MM.1S (cell line): ENCODE results near the gene SLC4A7.

Experiments used
- DNase-seq: peaks from one replicate; pipeline ENCODE4 v3.0.0-alpha.2; 2015
- H2AFZ ChIP-seq: fragments of 300-600 bp; sonication (generic); 2 replicates; pipeline ENCODE4 v1.6.0; 2016; ENCODE audit warnings: antibody characterized with exemption, low read length
- H3F3A ChIP-seq: fragments of 300-600 bp; sonication (generic); 2 replicates; pipeline ENCODE4 v1.6.1; 2016; ENCODE audit warnings: mild to moderate bottlenecking, antibody characterized with exemption, low read length, moderate library complexity, mixed read lengths; ENCODE audit not compliant: insufficient read depth
- H3K27ac ChIP-seq: fragments of 300-600 bp; sonication (generic); 2 replicates; pipeline ENCODE4 v1.5.1; 2016; ENCODE audit warnings: mild to moderate bottlenecking, low read length
- H3K27me3 ChIP-seq: fragments of 300-600 bp; sonication (generic); replicated peaks from 2 replicates; pipeline ENCODE4 v1.6.0; 2016; ENCODE audit warnings: low read length; ENCODE audit not compliant: insufficient read depth
- H3K36me3 ChIP-seq: fragments of 300-600 bp; sonication (generic); replicated peaks from 2 replicates; pipeline ENCODE4 v1.6.1; 2016; ENCODE audit warnings: mild to moderate bottlenecking, low read length, mixed read lengths; ENCODE audit not compliant: insufficient read depth
- H3K4me1 ChIP-seq: fragments of 300-600 bp; sonication (generic); 2 replicates; pipeline ENCODE4 v1.6.1; 2016; ENCODE audit warnings: low read length, mixed read lengths
- H3K4me2 ChIP-seq: fragments of 300-600 bp; sonication (generic); 2 replicates; pipeline ENCODE4 v1.6.0; 2016; ENCODE audit warnings: low read depth, low read length
- H3K4me3 ChIP-seq: fragments of 300-600 bp; sonication (generic); 2 replicates; pipeline ENCODE4 v1.5.1; 2016; ENCODE audit warnings: low read length, mixed read lengths
- H3K79me2 ChIP-seq: fragments of 300-600 bp; sonication (generic); 2 replicates; pipeline ENCODE4 v1.6.1; 2016; ENCODE audit warnings: mixed run types, low read length, mixed read lengths
- H3K9ac ChIP-seq: fragments of 300-600 bp; sonication (generic); 2 replicates; pipeline ENCODE4 v1.6.1; 2016; ENCODE audit warnings: low read length, mixed read lengths
- H3K9me2 ChIP-seq: fragments of 300-600 bp; sonication (generic); replicated peaks from 2 replicates; pipeline ENCODE4 v1.6.1; 2016; ENCODE audit warnings: mild to moderate bottlenecking, low read length, mixed read lengths; ENCODE audit not compliant: insufficient read depth
- H3K9me3 ChIP-seq: fragments of 300-600 bp; sonication (generic); replicated peaks from 2 replicates; pipeline ENCODE4 v1.6.1; 2016; ENCODE audit warnings: mild to moderate bottlenecking, low read length, mixed read lengths; ENCODE audit not compliant: insufficient read depth
- H4K20me1 ChIP-seq: fragments of 300-600 bp; sonication (generic); 2 replicates; pipeline ENCODE4 v1.6.1; 2016; ENCODE audit warnings: mild to moderate bottlenecking, low read length, moderate library complexity, mixed read lengths; ENCODE audit not compliant: insufficient read depth
- CTCF ChIP-seq: fragments of 300-600 bp; sonication (generic); IDR thresholded peaks from 2 replicates; pipeline ENCODE4 v1.5.1; 2016; ENCODE audit warnings: antibody characterized with exemption, low read length, mixed read lengths
- EZH2 ChIP-seq: fragments of 300-600 bp; sonication (generic); optimal IDR thresholded peaks from 2 replicates; pipeline ENCODE3; 2017; ENCODE audit warnings: low read depth, mild to moderate bottlenecking, antibody characterized with exemption, low read length, mixed read lengths
- EZH2phosphoT487 ChIP-seq: fragments of 300-600 bp; sonication (generic); IDR thresholded peaks from 2 replicates; pipeline ENCODE4 v1.6.1; 2018; ENCODE audit warnings: antibody characterized with exemption, low read length

SLC4A7 gene

GRCh38 chr3:27456554-27456953 is 27.6 kb downstream of the SLC4A7 start:
- Histone ChIP-seq H3K4me2 (no peak overlapping the region), H3K4me1 (no peaks in the 10 kb centered on the region), H4K20me1 (no peaks in the 10 kb centered on the region), H3K9me2 (no peaks in the 10 kb centered on the region), H3K4me3 (no peak overlapping the region), H3K36me3 (no peaks in the 10 kb centered on the region), H3K27ac (no peak overlapping the region), H2AFZ (no peak overlapping the region), H3K79me2 (no peaks in the 10 kb centered on the region), H3K9ac (no peak overlapping the region), H3K27me3 (no peaks in the 10 kb centered on the region), H3K9me3 (no peaks in the 10 kb centered on the region), H3F3A (no peaks in the 10 kb centered on the region)
- no peak for DNase-seq
- TF ChIP-seq EZH2 (no peak), EZH2phosphoT487 (no peak), CTCF (no peak)

DNA sequence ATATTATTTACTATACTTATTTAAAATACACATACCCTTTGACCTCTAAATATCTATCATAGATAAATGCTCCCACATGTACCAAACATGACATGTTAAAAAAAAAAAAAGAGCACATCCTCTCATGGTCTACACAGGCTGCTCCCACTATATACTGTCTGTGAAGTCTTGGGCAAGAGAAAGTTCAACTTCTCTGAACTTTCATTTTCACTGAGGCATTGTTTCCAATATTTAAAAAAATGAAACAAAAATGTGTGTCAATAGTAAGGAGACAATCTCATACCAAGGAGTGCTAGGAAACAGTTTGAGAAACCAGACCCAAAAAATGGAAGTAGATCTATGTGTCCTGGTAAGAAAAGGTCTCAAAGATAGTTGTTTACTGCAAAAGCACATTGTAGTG is 29.3 kb downstream of the SLC4A7 start:
- no peak for DNase-seq
- H3F3A ChIP-seq = no peaks in the 10 kb centered on the region
- no peak for TF ChIP-seq EZH2phosphoT487
- H4K20me1 ChIP-seq = no peaks in the 10 kb centered on the region
- no peaks in the 10 kb centered on the region for H3K9me3 ChIP-seq
- H3K4me2 ChIP-seq = no peak overlapping the region
- H3K9me2 ChIP-seq = no peaks in the 10 kb centered on the region
- H3K27me3 ChIP-seq = no peaks in the 10 kb centered on the region
- H3K79me2 ChIP-seq = no peaks in the 10 kb centered on the region
- no peaks in the 10 kb centered on the region for H3K4me1 ChIP-seq
- H3K9ac ChIP-seq = no peak overlapping the region
- H3K36me3 ChIP-seq = no peaks in the 10 kb centered on the region
- H2AFZ ChIP-seq = no peak overlapping the region
- no peak overlapping the region for H3K27ac ChIP-seq
- no peak overlapping the region for H3K4me3 ChIP-seq

GRCh38 chr3:27454461-27454860 is 29.7 kb downstream of the SLC4A7 start:
- Histone ChIP-seq H3K27me3 (no peaks in the 10 kb centered on the region), H3K4me3 (no peak overlapping the region), H3K9ac (no peak overlapping the region), H3K4me1 (no peaks in the 10 kb centered on the region), H3K4me2 (no peak overlapping the region), H3K36me3 (no peaks in the 10 kb centered on the region), H4K20me1 (no peaks in the 10 kb centered on the region), H3K9me3 (no peaks in the 10 kb centered on the region), H3K27ac (no peak overlapping the region), H2AFZ (no peak overlapping the region), H3K79me2 (no peaks in the 10 kb centered on the region), H3K9me2 (no peaks in the 10 kb centered on the region), H3F3A (no peaks in the 10 kb centered on the region)
- no peak for DNase-seq
- TF ChIP-seq CTCF (no peak), EZH2 (no peak), EZH2phosphoT487 (no peak)

DNA sequence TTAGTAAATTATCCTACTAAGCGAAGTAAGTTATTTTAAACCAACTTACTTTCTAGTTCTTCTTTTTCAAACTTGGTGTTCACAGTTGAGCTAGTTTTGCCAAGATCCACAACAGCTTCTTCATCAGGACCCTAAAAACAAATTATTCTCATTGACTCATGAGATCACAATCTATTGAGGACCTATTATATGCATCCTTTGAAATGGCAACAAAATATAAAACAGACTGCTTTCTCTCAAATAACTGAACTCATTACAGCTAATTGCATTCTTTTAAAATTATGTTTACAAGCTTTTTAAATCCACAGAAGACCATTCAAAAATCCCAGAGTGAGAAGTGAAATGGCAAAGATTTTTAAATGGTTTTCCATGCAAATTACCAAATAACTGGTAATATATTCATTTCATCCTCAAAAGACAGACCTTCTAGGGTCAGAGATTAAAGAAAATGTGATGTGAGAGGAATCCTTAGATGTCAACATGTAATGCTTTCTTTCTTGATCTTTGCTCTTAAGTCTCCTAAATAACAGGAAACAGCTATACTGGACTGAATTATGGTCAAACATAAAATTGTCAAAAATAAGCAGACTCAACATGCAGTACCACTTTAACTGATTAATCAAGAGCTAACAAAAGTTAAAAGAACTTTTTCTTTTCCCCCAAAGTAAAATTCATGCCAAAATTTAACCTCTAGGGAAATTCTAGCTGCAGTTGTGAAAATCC is 31.7 kb downstream of the SLC4A7 start:
- H3K27me3 ChIP-seq = no peaks in the 10 kb centered on the region
- no peaks in the 10 kb centered on the region for H3K9me3 ChIP-seq
- no peaks in the 10 kb centered on the region for H3K36me3 ChIP-seq
- no peaks in the 10 kb centered on the region for H3K79me2 ChIP-seq
- TF ChIP-seq EZH2phosphoT487 (no peak), EZH2 (no peak), CTCF (no peak)
- no peak overlapping the region for H2AFZ ChIP-seq
- no peak overlapping the region for H3K27ac ChIP-seq
- H3F3A ChIP-seq = no peaks in the 10 kb centered on the region
- H3K4me1 ChIP-seq = no peaks in the 10 kb centered on the region
- no peaks in the 10 kb centered on the region for H4K20me1 ChIP-seq
- no peak overlapping the region for H3K9ac ChIP-seq
- DNase-seq = no peak
- no peaks in the 10 kb centered on the region for H3K9me2 ChIP-seq
- no peak overlapping the region for H3K4me2 ChIP-seq
- H3K4me3 ChIP-seq = no peak overlapping the region
